Naive thymus-derived CD4-positive, alpha-beta T cell (primary cell): ENCODE data around the gene EPM2A. TPM values are rescaled to one million over a fixed set of nuclear protein-coding genes. Genes with fewer than 3 reads are reported as not detected.

Experiments
- ATAC-seq: fragments of 150-1000 bp; cut with Tn5 transposase; 2 replicates; pipeline ENCODE4 v1.10.0; 2021; ENCODE audit warnings: mild to moderate bottlenecking, moderate library complexity
- CTCF ChIA-PET: fragments of 350-600 bp; sonication (Branson Sonifier 250); formaldehyde crosslinking; loops from one replicate; lab custom pipeline; 2021; ENCODE audit warnings: antibody characterized with exemption; lab: Charles Lee
- POLR2A ChIA-PET: fragments of 350-600 bp; sonication (Branson Sonifier 250); formaldehyde crosslinking; loops from one replicate; lab custom pipeline; 2021; ENCODE audit warnings: antibody characterized with exemption, inconsistent platforms; lab: Charles Lee
- DNase-seq, 9 donors: peaks; one replicate each; pipeline versions ENCODE4 v3.0.0 to v3.0.0-alpha.2; 2020 to 2022; ENCODE audit warnings: mixed read lengths in 1 of 9
- H3K27ac ChIP-seq: one replicate; pipeline ENCODE4 v1.7.0; 2013; ENCODE audit warnings: mild to moderate bottlenecking, low read depth, low read length, moderate library complexity
- H3K27me3 ChIP-seq, 2 donors: one replicate each; pipeline ENCODE4 v1.7.0; 2013; ENCODE audit warnings: low read length in 2 of 2, mild to moderate bottlenecking in 2 of 2, moderate library complexity in 2 of 2; ENCODE audit not compliant: control insufficient read depth in 2 of 2, insufficient read depth in 2 of 2
- H3K36me3 ChIP-seq, 3 experiments: 1 replicate in 2 of 3; 2 replicates in 1 of 3; pipeline ENCODE4 v1.7.0; 2013; ENCODE audit warnings: low read length in 3 of 3, mild to moderate bottlenecking in 3 of 3, moderate library complexity in 1 of 3; ENCODE audit not compliant: insufficient read depth in 3 of 3, control insufficient read depth in 2 of 3
- H3K4me1 ChIP-seq, 2 donors: one replicate each; pipeline ENCODE4 v1.7.0; 2013; ENCODE audit warnings: low read length in 2 of 2, mild to moderate bottlenecking in 2 of 2, moderate library complexity in 1 of 2; ENCODE audit not compliant: control insufficient read depth in 2 of 2, insufficient read depth in 2 of 2
- H3K4me3 ChIP-seq: 2 replicates; pipeline ENCODE4 v1.7.0; 2013; ENCODE audit warnings: mild to moderate bottlenecking, low read length
- H3K9me3 ChIP-seq, 3 experiments: 1 replicate in 2 of 3; 2 replicates in 1 of 3; pipeline ENCODE4 v1.7.0; 2013; ENCODE audit warnings: low read length in 3 of 3; ENCODE audit not compliant: control insufficient read depth in 2 of 3
- H3K27ac Mint-ChIP-seq, 9 donors: one replicate each; pipeline ENCODE4 v1.8.0; 2020 to 2022; ENCODE audit warnings: mixed read lengths in 9 of 9, mild to moderate bottlenecking in 8 of 9, moderate library complexity in 5 of 9, inconsistent platforms in 2 of 9
- H3K27me3 Mint-ChIP-seq, 5 donors: one replicate each; pipeline ENCODE4 v1.8.0; 2021 to 2022; ENCODE audit warnings: mixed read lengths in 5 of 5, mild to moderate bottlenecking in 1 of 5
- H3K36me3 Mint-ChIP-seq, 5 donors: one replicate each; pipeline ENCODE4 v1.8.0; 2020 to 2022; ENCODE audit warnings: mixed read lengths in 5 of 5, mild to moderate bottlenecking in 3 of 5, inconsistent platforms in 1 of 5
- H3K4me1 Mint-ChIP-seq, 7 donors: one replicate each; pipeline ENCODE4 v1.8.0; 2020 to 2022; ENCODE audit warnings: mixed read lengths in 7 of 7, mild to moderate bottlenecking in 3 of 7, inconsistent platforms in 1 of 7
- H3K4me3 Mint-ChIP-seq, 10 donors: one replicate each; pipeline ENCODE4 v1.8.0; 2020 to 2022; ENCODE audit warnings: mild to moderate bottlenecking in 10 of 10, mixed read lengths in 10 of 10, moderate library complexity in 6 of 10, inconsistent platforms in 2 of 10
- H3K9me3 Mint-ChIP-seq, 11 donors: one replicate each; pipeline ENCODE4 v1.8.0; 2020 to 2022; ENCODE audit warnings: mixed read lengths in 11 of 11, mild to moderate bottlenecking in 4 of 11, inconsistent platforms in 1 of 11, moderate library complexity in 1 of 11
- intact Hi-C, 2 donors: fragments of 100-400 bp; cut with micrococcal nuclease; formaldehyde crosslinking; loops; one replicate each; pipeline ENCODE4 v1.15.1; 2023
- polyA plus RNA-seq, 2 donors: library from polyadenylated mRNA; unstranded; fragments of 300-500 nt; fragmentation: Illumina TruSeq; gene quantifications; one replicate each; pipeline ENCODE4 v1.2.3, GENCODE V29; 2021
- total RNA-seq, 6 experiments: library from RNA in 5 of 6; stranded (reverse) in 5 of 6; gene quantifications; 1 replicate in 5 of 6; 2 replicates in 1 of 6; pipeline ENCODE4 v1.2.3 and lab custom pipeline; 2021 to 2026

The EPM2A gene
- total and polyA plus RNA-seq, 7 experiments from 2014 or later = 3.7 to 18.0 (median 11.6) TPM

DNA sequence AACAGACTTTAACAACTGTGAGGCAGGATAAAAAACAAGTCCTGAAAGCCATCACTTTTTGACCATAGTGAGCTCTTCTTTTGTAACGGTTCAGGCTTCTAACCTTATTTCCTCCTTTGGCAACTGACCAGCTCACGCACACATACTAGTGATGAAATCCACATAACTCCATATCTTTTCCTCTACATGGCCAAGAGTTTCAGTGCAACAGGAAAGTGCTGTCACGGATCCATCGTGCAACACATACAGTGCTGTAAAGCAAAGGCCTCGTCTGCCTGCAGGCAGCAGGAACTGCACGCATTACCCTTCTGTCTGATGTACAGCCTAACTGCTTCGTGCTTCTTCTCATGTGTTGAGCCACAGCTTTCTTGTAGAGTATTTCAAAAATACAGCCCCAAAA lies 108.5 kb downstream of the EPM2A start:
- Histone ChIP-seq H3K4me1 (no peaks in the 10 kb centered on the region), H3K9me3 (no peaks in the 10 kb centered on the region), H3K36me3 (peaks cover 0 to 16% (median 4%) of the 10 kb centered on the region in 3 experiments), H3K27ac (no peak overlapping the region), H3K27me3 (no peaks in the 10 kb centered on the region), H3K4me3 (no peak overlapping the region)
- Mint-ChIP-seq H3K9me3 (no peaks in the 10 kb centered on the region), H3K36me3 (peaks cover 0 to 46% (median 43%) of the 10 kb centered on the region in 5 donors), H3K4me3 (no peak overlapping the region), H3K27ac (no peak overlapping the region), H3K27me3 (no peaks in the 10 kb centered on the region), H3K4me1 (no peaks in the 10 kb centered on the region)
- intact Hi-C loops = no loop called here
- ATAC-seq (no peak), DNase-seq (no peak)
- POLR2A ChIA-PET = no interaction called here
- CTCF ChIA-PET = no interaction called here

DNA sequence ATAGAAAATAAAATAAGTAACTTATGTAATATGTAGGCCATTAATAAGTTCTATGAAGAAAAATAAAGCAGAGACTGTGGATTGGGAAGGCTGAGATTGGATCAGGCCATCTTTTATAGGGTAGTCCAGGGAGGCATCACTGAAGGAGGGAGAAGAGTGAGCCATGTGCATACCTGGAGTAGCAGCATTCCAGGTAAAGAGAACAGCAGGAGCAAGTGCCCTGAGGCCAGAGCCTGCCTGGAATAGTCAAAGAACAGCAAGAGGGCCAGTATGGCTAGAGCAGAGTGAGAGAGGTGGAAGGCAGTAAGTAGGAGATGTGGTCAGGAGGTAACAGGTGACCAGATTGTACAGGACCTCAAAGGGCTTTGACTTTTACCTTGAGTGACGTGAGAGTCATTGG lies 112.1 kb downstream of the EPM2A start:
- no peak overlapping the region for H3K4me3 Mint-ChIP-seq
- H3K27ac Mint-ChIP-seq = no peak overlapping the region
- H3K4me3 ChIP-seq = no peak overlapping the region
- peaks cover 0 to 11% (median 4%) of the 10 kb centered on the region in 3 experiments for H3K36me3 ChIP-seq
- ATAC-seq (no peak), DNase-seq (no peak)
- H3K27me3 ChIP-seq = no peaks in the 10 kb centered on the region
- H3K27me3 Mint-ChIP-seq = no peaks in the 10 kb centered on the region
- H3K4me1 ChIP-seq = no peaks in the 10 kb centered on the region
- H3K9me3 ChIP-seq = no peaks in the 10 kb centered on the region
- no peak overlapping the region for H3K27ac ChIP-seq
- ChIA-PET CTCF (interaction anchor here (1.0 to 1.3 kb wide), 2 partner anchors 11 kb away, joined by 3 to 5 read pairs; no protein-coding TSS in a partner anchor), POLR2A (no interaction called here)
- H3K9me3 Mint-ChIP-seq = peaks cover 0 to 6% (median under 1%) of the 10 kb centered on the region in 11 donors
- peaks cover 0 to 4% (median 0%) of the 10 kb centered on the region in 7 donors for H3K4me1 Mint-ChIP-seq
- intact Hi-C loops = no loop called here
- H3K36me3 Mint-ChIP-seq = peaks cover 0 to 20% (median 16%) of the 10 kb centered on the region in 5 donors

DNA sequence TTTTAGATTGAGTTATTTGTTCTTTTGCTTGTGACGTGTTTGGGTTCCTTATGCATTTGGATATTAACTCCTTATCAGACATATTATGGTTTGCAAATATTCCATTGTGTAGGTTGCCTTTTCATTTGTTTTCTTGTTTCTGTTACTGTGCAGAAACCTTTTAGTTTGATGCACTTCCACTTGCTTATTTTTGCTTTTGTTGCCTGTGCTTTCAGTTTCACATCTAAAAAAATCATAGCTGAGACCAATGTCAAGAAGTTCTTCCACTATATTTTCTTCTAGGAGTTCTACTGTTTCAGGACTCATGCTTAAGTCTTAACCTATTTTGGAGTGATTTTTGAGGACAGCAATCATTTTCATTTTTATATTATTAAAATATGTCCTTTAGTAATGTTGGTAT lies 113.5 kb downstream of the EPM2A start:
- no peak overlapping the region for H3K4me3 Mint-ChIP-seq
- H3K27me3 ChIP-seq = no peaks in the 10 kb centered on the region
- intact Hi-C loops = no loop called here
- H3K4me1 Mint-ChIP-seq = peaks cover 0 to 4% (median 0%) of the 10 kb centered on the region in 7 donors
- DNase-seq (no peak), ATAC-seq (no peak)
- H3K4me1 ChIP-seq = no peaks in the 10 kb centered on the region
- peaks cover 0 to 11% (median 7%) of the 10 kb centered on the region in 5 donors for H3K36me3 Mint-ChIP-seq
- H3K27ac ChIP-seq = no peak overlapping the region
- ChIA-PET POLR2A (no interaction called here), CTCF (no interaction called here)
- no peaks in the 10 kb centered on the region for H3K9me3 ChIP-seq
- peaks cover 0 to 4% (median under 1%) of the 10 kb centered on the region in 3 experiments for H3K36me3 ChIP-seq
- no peak overlapping the region for H3K4me3 ChIP-seq
- no peaks in the 10 kb centered on the region for H3K27me3 Mint-ChIP-seq
- peaks cover 0 to 14% (median 5%) of the 10 kb centered on the region in 11 donors for H3K9me3 Mint-ChIP-seq
- no peak overlapping the region for H3K27ac Mint-ChIP-seq

DNA sequence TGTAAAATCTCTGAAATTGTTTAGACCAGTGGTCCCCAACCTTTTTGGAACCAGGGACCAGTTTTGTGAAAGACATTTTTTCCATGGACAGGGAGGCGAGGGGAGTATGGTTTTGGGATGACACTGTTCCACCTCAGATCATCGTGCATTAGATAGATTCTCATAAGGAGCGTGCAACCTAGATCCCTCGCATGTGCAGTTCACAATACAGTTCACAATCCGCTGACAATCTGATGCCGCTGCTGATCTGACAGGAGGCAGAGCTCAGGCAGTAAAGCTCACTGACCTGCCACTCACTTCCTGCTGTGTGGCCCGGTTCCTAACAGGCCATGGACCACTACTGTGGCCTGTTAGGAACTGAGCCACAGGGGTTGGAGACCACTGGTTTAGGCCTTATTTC lies 115.2 kb downstream of the EPM2A start:
- H3K36me3 ChIP-seq = peaks cover 0 to 4% (median 0%) of the 10 kb centered on the region in 3 experiments
- H3K27ac ChIP-seq = no peak overlapping the region
- Mint-ChIP-seq H3K27me3 (peaks cover 0 to 5% (median 0%) of the 10 kb centered on the region in 5 donors), H3K4me3 (no peak overlapping the region), H3K9me3 (peaks cover 0 to 16% (median 8%) of the 10 kb centered on the region in 11 donors), H3K36me3 (peaks cover 0 to 4% (median 0%) of the 10 kb centered on the region in 5 donors), H3K27ac (no peak overlapping the region), H3K4me1 (peaks cover 0 to 4% (median 0%) of the 10 kb centered on the region in 7 donors)
- no peak overlapping the region for H3K4me3 ChIP-seq
- intact Hi-C loops = no loop called here
- H3K27me3 ChIP-seq = no peaks in the 10 kb centered on the region
- no peaks in the 10 kb centered on the region for H3K9me3 ChIP-seq
- CTCF ChIA-PET = no interaction called here
- no peaks in the 10 kb centered on the region for H3K4me1 ChIP-seq
- POLR2A ChIA-PET = no interaction called here
- ATAC-seq (no peak), DNase-seq (no peak)

DNA sequence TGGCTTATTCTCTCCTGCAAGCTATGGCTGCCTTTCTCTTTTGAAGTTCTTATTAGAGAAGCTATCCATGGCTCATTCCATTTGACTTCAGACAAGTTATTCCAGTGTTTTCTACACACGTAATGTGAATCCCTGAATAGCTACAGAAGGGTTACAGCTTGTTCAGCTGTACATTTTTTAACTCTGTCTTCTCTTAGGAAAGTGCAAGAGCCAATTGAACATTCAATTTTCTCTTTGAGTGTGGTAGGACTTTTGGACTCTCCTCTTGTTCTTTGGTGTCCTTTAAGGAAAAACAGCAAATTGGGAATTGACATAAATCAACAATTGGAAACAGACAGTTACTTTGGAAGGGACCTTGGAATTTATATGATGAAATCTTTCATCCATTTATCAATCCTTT lies 125.8 kb downstream of the EPM2A start:
- no peak for DNase-seq
- Histone ChIP-seq H3K27ac (no peak overlapping the region), H3K9me3 (no peaks in the 10 kb centered on the region), H3K27me3 (no peaks in the 10 kb centered on the region), H3K4me1 (no peaks in the 10 kb centered on the region), H3K4me3 (no peak overlapping the region), H3K36me3 (no peaks in the 10 kb centered on the region)
- Mint-ChIP-seq H3K36me3 (peaks cover 0 to 5% (median 0%) of the 10 kb centered on the region in 5 donors), H3K27me3 (peaks cover 0 to 27% (median 12%) of the 10 kb centered on the region in 5 donors), H3K4me1 (no peaks in the 10 kb centered on the region), H3K4me3 (no peak overlapping the region), H3K9me3 (peaks cover 0 to 7% (median 0%) of the 10 kb centered on the region in 11 donors), H3K27ac (no peak overlapping the region)
- intact Hi-C loops = no loop called here
- no peak for ATAC-seq
- ChIA-PET POLR2A (no interaction called here), CTCF (interaction anchor here (1.2 kb wide), 1 partner anchor 24 kb away, joined by 3 read pairs; no protein-coding TSS in a partner anchor)

DNA sequence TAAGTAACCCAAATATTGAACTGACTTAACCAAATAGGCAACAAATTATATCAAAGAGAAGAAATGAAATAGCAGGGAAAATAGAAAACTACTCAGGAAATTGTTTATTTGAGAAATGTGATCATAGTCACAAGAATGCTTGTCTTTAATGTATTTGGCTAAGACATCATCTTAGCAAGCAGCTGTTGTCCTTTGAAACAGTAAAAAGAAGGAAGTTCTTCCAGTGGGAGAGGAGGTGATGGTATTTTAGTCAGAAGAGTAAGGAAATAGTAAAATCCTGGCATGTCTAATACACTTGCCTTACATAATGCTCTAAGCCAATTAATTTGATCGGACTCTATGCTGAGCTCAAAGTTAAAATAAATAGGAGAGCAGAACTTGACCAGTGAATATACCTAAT lies 126.5 kb downstream of the EPM2A start:
- Mint-ChIP-seq H3K27me3 (peaks cover 0 to 27% (median 12%) of the 10 kb centered on the region in 5 donors), H3K27ac (no peak overlapping the region), H3K9me3 (peaks cover 0 to 5% (median 0%) of the 10 kb centered on the region in 11 donors), H3K4me1 (no peaks in the 10 kb centered on the region), H3K4me3 (no peak overlapping the region), H3K36me3 (peaks cover 0 to 5% (median 0%) of the 10 kb centered on the region in 5 donors)
- no peak overlapping the region for H3K4me3 ChIP-seq
- H3K27ac ChIP-seq = no peak overlapping the region
- ChIA-PET POLR2A (no interaction called here), CTCF (interaction anchor here (0.6 kb wide), 1 partner anchor 28 kb away, joined by 7 read pairs; no protein-coding TSS in a partner anchor)
- no peaks in the 10 kb centered on the region for H3K9me3 ChIP-seq
- intact Hi-C loops = no loop called here
- H3K36me3 ChIP-seq = no peaks in the 10 kb centered on the region
- no peaks in the 10 kb centered on the region for H3K4me1 ChIP-seq
- DNase-seq (no peak), ATAC-seq (no peak)
- no peaks in the 10 kb centered on the region for H3K27me3 ChIP-seq

DNA sequence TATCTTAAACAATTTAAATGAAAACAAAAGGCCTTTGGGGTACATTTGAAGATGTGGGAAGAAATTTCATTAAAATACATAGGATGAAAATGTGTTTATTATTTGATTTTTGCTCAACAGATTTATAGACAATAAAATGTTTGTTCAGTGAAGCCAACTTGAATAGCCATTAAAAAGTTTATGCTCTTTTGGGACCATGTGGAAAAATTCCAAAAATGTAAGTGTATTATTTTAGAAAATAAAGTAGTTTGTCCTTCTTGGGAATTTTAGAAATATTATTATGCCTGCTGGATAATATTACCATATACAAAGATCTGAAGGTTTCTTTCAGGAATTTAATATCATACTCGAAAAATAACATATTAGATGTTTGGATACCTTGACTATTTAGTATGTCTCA lies 131.3 kb downstream of the EPM2A start:
- no peak overlapping the region for H3K4me3 Mint-ChIP-seq
- DNase-seq (no peak), ATAC-seq (no peak)
- H3K27me3 Mint-ChIP-seq = peaks cover 0 to 29% (median 17%) of the 10 kb centered on the region in 5 donors
- H3K27me3 ChIP-seq = no peaks in the 10 kb centered on the region
- no peaks in the 10 kb centered on the region for H3K9me3 ChIP-seq
- ChIA-PET POLR2A (no interaction called here), CTCF (no interaction called here)
- H3K4me1 Mint-ChIP-seq = no peaks in the 10 kb centered on the region
- H3K4me1 ChIP-seq = no peaks in the 10 kb centered on the region
- intact Hi-C loops = no loop called here
- peaks cover 0 to 5% (median 3%) of the 10 kb centered on the region in 11 donors for H3K9me3 Mint-ChIP-seq
- no peak overlapping the region for H3K27ac Mint-ChIP-seq
- no peak overlapping the region for H3K4me3 ChIP-seq
- peaks cover 0 to 5% (median 0%) of the 10 kb centered on the region in 5 donors for H3K36me3 Mint-ChIP-seq
- H3K36me3 ChIP-seq = no peaks in the 10 kb centered on the region
- H3K27ac ChIP-seq = no peak overlapping the region
